Astrocyte of the cerebellum (primary cell): ENCODE results near the gene NFATC2.

Experiments
- DNase-seq: peaks from one replicate; pipeline ENCODE4 v3.0.0-alpha.2; 2011; ENCODE audit warnings: low read depth
- H3K4me3 ChIP-seq: 2 replicates; pipeline ENCODE4 v1.5.1; 2011; ENCODE audit warnings: mild to moderate bottlenecking, low read depth, low read length, moderate library complexity
- CTCF ChIP-seq: IDR thresholded peaks from 2 replicates; pipeline ENCODE4 v1.5.1; 2012; ENCODE audit warnings: low read length, low read depth, moderate library complexity, mild to moderate bottlenecking; ENCODE audit errors: missing control alignments
- in situ Hi-C: cut with HindIII; loops from 2 replicates; pipeline ENCODE4 v1.10.0; 2017; ENCODE audit warnings: low sequenced_read_pairs

NFATC2 gene

GRCh38 chr20:51487565-51488268 is 54.8 kb downstream of the NFATC2 start:
- no peak overlapping the region for H3K4me3 ChIP-seq
- TF ChIP-seq CTCF: no peak
- peak; percentile 59 for DNase-seq
- in situ Hi-C loops: no loop called here

GRCh38 chr20:51487076-51487475 is 55.4 kb downstream of the NFATC2 start:
- no peak for DNase-seq
- TF ChIP-seq CTCF: no peak
- no peak overlapping the region for H3K4me3 ChIP-seq
- in situ Hi-C loops: no loop called here

- no peak for DNase-seq
- no peak overlapping the region for H3K4me3 ChIP-seq
- TF ChIP-seq CTCF: no peak
- in situ Hi-C loops: no loop called here
These were observed 56.1 kb downstream of the NFATC2 start for GRCh38 chr20:51486197-51487005.

GRCh38 chr20:51484831-51485230 is 57.7 kb downstream of the NFATC2 start:
- DNase-seq: no peak
- H3K4me3 ChIP-seq: no peak overlapping the region
- in situ Hi-C loops: no loop called here
- TF ChIP-seq CTCF: no peak

- in situ Hi-C loops: no loop called here
- H3K4me3 ChIP-seq: no peak overlapping the region
- no peak for DNase-seq
- no peak for TF ChIP-seq CTCF
These were observed 58.2 kb downstream of the NFATC2 start for GRCh38 chr20:51484141-51484815.

GRCh38 chr20:51482836-51483473 is 59.6 kb downstream of the NFATC2 start:
- TF ChIP-seq CTCF: no peak
- in situ Hi-C loops: no loop called here
- no peak overlapping the region for H3K4me3 ChIP-seq
- DNase-seq: no peak
